HG03196 (cell line): Measurements from ENCODE around the gene VPS13D.

ENCODE experiments used
- ATAC-seq: cut with Tn5 transposase; IDR thresholded peaks from one replicate; pipeline ENCODE4 v1.9.1; 2021; ENCODE audit not compliant: unreplicated experiment

The VPS13D gene

DNA sequence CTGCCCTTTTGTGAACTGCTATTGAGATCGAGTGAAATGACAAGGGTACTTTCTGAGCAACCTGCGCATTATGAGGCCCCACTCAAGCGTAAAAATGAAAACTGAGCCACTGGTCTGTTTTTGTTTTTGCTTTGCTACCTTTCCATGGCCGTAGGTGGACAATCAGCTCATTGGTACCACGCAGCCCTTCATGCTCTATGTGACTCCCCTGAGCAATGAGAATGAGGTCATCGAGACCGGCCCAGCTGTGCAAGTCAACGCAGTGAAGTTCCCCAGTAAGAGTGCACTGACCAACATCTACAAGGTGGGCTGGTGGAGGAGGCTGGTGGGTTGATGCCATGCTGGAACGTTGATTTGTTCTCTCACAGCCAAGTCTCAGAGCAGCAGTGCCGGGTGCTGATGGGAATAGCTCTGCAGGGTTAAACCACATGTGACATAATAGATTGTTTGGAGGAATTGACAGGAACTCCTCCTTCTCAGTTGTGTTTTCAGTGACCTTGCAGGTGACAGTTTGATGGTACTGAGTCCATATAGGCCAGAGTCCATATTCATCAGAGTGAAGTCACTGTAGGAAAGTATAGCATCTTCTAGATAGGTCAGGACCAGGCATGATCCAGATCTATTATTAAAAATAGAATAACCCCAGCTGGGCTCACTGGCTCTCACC is 170.3 kb downstream of the VPS13D start:
- no peak for ATAC-seq

DNA sequence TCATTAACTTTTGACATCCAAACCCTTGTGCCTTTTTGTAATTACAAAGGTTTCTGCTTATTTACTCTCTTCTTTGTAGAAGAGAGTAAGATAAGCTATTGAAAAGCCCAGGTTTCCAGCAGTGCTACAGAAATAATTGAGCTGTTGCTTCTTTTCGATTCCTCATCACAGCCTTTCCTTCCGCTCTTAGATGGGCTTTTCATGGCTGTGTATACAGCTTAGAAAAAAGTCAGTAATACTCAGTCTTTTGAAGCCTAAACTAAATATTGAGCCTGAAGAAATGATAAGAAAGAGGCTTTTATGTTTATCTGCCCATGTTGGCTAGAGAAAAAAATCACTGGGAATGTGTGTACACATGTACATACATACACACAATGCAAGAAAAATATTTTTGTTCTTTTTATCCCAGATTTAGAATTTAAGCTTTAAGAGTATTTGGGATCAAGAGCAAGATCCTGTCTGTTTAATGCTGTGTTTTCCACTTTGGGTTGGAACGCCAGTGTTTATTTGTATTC is 172.4 kb downstream of the VPS13D start:
- ATAC-seq: no peak

DNA sequence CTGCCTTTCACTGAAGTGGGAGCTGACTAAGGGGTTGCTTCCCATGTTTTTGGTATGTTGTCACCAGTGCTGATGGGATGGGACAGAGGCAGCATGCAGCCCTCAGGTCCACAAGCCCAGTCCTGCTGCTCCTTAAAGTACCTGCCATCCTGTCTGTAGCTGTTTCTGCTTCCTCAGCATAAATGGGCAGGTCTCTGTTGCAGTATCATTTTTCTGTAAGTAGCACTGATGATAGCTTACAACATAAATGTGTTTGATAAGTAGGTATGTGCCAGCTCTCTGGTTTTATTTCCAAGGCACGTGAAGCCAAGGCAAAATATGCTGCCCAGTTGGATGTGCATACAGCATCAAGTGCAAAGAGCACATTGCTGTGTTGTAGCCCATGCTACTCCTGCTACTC is 173.0 kb downstream of the VPS13D start:
- no peak for ATAC-seq

DNA sequence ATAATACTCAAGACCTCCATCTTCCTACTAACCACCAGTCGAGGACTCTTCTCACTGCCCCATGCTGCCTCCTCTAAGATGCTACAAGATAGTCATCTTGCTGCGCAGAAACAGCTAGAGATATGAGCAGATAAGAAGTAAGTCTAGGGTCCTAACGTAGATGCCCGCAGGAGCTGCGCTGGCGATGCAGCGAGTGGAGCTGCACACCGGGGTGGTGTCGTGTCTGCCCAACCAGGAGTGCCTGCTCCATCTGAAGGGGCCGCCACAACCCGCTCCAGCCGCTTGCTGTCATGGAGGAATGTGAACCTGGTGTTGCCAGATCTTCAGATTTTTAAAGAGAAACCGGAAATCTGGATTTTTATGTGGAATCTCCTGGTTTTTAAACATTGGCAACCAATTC is 175.1 kb downstream of the VPS13D start:
- ATAC-seq: no peak

DNA sequence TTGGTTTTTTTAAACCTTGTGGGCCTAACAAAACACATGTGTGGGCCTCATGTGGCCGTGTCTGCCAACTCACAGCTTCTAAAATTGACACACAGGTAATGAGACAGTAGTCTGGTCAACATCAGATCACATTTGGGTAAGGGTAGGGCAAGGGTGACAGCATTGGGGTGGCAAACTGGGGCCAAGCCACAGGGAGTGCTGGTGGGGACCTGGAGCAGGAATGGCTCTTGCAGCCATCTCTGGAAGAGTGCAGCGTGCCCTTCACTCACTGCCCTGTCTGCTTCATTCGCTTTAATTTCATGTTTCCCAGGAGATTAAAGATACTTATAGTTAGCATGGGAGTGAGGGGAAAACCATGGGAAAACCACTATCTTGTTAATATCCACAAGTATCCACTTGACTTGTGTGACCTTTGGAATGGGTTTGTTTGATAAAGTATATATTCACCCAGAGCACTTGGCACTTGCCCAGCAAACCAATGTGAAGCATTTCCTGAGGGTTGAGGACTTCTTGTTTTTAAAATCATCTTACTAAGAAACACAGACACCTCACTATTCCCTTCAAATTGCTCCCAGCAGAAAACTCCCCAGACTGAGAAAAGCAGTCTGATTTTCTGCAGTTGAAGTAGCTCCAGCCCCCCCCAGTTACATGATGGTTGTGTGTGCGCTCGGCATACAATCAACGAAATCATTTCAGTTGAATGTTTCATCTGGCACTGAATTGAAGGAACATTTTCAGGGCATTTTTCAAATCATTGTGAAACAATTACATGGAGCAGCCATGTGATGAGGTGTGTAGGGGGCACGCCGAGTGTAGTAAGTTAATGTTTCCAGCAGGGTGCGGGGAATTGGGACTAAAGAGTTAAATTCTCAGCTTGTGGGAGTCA is 175.7 kb downstream of the VPS13D start:
- no peak for ATAC-seq

DNA sequence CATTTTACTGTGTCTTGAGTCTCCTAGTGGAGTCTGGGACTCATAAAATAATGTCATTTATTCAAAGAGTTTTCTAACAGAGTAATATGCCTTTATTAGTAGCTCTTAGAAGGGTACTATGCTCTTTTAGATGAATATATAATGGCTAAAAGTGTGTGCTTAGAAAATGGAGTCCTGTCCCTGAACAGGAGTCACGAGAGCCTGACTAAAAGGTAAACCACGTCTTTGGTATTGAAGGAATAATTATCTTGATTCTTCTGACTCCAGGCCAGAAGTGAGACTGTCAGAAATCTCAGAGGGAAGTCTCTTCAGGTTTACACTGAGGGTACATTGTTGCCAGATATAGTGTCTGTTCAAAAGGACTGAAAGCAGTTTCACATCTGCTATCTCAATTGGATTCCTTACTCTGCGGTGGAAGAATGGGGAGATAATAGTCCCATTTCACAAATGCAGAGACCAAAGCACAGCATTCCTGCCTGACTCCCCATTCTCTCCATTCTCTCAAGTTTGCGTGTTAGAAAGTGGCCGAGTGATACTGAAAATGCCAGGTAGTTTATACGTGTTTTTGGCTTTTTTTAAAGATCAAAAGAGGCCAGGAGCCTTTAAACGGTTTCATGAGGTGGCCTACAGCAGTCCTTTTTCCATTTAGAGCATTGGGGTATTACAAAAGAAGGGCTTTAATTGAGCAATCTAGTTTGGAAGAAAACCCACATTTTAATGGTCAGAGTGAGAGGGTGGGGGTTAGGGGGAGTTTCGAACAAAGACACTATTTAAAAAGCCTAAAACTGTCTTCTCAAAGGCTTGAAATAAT is 176.6 kb downstream of the VPS13D start:
- ATAC-seq: no peak

DNA sequence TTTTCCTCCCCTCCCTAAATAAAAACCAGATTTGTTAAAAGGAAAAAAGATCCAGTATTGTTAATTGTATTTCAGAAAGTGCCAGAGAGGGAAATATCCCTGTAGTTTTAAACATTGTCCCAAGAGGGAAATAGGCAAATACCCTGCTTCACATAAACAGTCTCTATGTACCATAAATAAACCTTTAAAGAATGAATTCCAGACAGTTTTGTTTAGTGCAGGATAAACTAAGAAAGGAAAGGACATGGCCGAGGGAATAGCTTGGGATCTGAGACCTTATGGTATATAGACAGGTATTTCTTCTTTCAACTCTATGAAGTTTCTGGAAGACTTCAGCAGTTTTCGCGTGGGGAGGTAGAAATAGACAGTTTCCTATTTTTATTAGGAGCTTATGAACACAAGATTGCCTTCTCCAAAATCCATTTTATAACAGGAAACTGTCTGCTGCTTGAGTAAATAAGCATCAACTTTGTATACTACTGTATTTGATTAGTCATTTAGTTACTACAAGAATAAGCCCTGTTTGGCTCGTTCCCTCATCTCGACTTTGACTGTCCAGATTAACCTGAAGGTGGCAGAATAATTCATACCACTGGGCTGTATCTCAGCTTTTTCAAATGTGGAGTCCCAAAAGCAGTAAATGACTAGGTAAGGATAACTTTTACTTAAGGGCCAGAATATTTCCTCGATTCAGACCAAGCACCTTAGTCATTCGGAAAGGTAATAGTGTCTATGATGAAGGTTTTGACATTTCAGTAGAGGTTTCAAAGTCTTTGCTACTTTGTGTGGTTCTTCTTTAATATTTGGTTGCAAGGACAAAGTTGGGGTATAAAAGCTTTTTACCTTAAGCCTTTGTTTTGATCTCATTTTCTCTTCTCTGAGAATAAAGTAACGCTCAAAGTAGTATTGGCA is 177.5 kb downstream of the VPS13D start:
- no peak for ATAC-seq

DNA sequence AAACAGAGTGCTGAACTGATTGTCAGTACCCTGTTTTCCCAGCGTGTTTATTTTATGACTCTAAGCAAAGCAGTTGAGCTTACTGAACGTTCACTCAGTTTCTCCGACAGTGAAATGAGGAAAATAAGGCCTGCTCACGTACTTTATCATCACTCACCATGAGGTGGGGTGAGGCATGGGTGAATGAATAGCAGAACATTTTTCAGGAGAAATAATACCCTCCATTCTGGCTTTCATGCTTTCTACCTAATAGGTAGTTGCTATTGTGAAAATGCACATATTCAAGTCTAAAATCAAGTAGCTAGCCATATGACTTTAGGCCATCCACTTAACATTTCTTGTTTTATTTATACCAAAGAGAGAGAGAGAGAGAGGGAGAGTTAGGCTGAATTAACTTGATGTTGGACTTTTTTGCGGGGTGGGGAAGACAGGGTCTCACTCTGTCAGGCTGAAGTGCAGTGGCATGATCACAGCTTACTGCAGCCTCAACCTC is 178.2 kb downstream of the VPS13D start:
- no peak for ATAC-seq

DNA sequence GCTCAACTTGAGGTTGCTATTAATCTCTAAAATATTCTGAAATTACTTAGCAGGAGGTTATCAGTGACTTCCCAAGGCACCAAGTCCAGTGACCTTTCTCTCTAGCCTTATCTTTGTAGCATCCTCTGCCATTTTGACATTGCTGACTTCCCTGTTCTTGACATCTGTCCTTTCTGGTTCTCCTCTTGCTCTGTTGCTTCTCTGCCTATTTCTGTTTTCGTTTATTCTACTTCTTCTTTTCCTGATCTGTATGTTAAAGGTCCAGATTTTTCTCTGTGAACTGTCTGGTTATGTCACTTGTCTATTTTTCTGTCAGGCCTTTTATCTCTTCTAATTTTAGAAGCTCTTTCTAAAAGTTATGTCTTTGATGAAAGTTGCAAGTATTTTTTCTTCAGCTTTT is 178.8 kb downstream of the VPS13D start:
- ATAC-seq: no peak

DNA sequence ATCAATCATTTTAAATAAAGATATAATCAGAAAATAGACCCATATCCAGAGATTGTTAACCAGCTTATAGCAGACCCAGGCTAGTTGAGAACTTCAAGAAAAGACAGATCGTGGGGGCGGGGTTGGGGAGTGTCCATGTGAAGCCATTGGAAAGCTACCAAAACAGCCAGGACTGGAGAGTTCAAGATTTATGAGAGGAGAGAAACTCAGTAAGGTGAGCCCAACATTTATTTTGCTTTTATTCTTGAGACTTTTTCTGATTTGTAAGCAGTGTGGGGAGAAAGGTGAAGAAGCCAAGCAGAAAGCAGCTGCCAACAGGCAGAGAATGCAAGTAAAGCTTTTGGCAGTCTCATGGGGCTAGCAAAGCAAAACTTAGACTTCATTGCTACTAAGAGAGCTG is 179.9 kb downstream of the VPS13D start:
- no peak for ATAC-seq

DNA sequence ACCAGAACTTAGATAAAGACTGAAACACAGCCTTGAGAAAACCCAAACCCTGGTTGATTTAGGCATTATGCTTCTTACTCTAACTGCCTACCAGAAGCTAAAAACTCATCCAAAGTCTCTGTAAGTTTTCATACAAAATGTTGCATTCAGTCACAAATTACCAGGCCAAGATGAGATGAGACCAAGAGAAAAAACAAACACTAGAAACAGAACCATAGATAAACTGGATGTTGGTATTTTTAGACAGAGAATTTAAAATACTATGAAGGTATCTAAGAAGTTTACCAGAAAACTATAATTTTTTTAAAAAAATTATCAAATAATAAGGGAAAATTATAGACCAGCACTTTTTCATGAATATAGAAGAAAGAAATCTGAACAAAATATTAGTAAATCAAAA is 180.5 kb downstream of the VPS13D start:
- no peak for ATAC-seq

DNA sequence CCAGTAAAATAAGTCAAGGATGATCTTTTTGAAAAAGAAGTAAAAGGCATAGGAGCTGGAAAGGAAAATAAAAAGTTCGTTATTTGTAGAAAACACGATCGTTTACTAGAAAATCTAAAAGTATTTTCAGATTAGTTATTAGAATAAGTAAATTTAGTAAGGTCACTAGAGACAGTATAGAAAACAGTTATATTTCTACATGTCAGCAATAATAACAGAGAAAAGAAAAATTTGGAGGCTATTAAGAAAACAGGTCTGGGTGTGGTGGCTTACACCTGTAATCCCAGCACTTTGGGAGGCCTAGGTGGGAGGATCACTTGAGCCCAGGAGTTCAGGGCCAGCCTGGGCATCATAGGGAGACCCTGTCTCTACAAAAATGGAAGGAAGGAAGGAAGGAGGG is 181.3 kb downstream of the VPS13D start:
- no peak for ATAC-seq

DNA sequence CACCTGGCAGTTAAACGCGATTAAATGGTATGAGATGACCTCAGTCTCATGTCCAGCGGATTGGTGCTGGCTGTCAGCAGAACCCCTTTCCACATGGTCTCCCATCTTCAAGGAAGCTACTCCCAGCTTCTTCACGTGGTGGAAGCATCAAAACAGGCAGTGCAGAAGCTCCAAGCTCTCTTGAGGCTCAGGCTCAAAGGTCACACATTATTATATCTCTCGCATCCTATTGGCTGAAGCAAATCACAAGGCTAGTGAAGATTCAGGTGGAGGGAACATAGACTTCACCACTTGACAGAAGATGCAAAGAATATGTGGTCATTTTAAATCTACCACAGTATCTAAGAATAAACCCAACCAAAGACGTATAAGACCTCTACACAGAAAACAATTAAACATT is 181.9 kb downstream of the VPS13D start:
- ATAC-seq: no peak

DNA sequence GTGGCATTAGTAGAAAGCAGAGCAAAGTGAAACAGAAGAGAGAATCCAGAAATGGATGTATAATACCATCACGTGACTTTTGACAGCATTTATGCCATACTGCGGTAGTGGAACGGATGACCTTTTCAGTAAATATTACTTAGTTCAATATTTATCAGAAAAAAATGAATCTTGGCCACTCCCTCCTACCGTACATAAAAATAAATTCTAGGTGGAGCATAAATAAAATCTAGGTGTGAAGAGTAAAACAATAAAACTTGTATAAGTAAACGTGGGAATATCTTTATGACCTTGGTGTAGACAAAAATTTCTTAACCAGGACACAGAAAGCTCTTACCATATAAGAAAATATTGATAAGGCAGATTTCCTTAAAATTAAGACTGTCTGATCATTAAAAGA is 182.6 kb downstream of the VPS13D start:
- no peak for ATAC-seq

DNA sequence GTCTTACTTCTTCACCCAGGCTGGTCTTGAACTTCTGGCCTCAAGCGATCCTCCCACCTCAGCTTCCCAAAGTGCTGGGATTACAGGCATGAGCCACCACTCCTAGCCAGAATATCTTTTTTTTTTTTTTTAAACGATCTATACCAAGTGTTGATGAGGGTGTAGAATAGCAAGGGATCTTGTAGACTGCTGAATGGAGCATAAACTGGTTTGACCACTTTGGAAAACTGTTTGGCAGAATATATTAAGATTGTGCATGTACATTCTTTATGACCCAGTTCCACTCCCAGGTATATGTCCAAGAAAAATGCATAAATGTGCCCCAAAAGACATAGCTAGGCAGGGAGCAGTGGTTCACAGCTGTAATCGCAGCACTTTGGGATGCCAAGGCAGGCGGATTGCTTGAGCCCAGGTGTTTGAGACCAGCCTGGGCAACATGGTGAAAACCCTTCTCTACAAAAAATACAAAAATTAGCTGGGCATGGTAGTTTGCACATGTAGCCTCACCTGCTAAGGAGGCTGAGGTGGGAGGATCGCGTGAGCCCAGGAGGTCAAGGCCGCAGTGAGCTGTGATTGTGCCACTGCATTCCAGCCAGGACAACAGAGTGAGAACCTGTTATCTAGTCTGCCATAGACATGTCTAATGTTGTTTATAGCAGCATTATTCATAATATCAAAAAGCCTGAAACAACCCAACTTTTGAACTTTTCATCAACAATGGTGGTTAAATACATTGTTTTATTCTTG is 184.0 kb downstream of the VPS13D start:
- ATAC-seq: no peak

DNA sequence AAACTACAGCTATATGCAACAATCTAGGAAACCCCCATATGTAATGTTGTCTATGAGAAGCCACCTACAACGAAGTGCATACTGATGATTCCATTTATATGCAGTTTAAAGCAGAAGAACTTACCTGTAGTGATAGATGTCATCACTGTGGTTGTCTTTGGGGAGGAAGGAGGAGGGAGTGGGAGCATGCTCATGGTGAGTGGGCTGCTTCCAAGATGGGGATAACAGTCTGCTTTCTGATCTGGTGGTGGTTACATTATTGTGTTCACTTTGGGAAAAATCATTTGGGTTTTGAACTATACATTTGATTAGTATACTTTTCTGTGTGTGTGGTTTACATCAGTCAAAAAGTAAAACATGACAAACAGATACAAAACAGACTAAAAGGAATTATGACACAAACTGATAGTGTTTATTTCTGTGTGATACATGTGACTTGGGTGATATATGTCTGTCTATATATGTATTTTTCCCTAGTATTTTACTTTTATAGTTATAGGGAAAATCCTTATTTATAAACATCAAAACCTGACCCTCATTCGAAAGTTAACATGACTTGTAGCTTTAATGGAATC is 184.7 kb downstream of the VPS13D start:
- ATAC-seq: no peak

DNA sequence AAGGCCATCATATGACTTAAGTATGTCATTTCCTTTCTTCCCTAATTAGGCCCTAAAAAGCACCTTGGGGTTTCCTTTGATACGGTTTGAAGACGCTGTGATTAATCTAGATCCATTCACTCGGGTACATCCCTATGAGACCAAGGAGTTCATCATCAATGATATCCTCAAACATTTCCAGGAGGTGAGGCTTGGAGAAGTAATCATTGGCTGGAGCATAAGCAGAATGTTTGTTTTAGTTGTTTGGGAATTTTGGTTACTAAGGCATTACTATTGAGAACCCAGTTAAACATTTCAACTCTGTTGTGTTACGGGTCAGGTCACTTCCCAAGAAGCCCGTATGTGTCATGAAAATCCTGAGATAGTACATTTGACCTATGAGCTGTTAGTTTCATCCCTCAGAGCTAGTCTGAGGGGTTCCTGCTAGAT is 185.2 kb downstream of the VPS13D start:
- no peak for ATAC-seq

DNA sequence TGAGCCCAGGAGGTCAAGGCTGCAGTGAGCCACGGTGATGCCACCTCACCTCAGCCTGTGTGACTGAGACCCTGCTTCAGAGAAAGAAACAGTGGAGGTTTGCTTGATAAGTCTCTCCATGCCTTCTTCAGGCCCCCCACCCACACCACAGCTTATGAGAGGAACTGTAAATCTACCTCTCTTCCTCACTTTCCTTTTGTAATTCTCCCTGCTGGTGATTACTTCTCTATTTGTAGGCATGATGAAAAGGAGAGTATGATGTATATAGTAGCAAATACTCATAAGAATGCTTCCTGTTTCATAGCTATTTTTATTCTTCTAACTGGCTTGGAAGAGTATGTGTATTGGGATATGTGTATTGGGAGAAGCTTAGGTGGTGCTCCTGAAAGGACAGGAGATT is 186.3 kb downstream of the VPS13D start:
- ATAC-seq: no peak

DNA sequence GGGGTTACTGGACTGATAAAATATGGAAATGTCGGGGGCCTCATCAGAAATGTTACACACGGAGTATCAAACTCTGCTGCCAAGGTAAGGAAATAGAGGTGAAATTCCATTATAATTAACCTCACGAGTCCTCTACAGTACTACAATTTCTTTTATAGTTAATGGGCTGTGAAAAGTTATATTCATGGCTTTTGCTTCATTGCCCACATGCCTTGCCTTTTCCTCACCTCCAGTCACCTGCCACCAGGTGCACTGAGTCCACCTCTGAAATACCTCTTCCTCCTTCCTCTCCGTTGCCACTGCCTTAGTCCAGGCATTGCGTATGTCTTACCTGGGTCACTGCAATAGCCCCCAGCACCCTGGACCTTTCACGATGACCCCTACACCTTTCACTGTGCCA is 186.9 kb downstream of the VPS13D start:
- ATAC-seq: no peak
